ENCODE measurements around the gene PLAC8. TPM values are rescaled to one million over a fixed set of nuclear protein-coding genes. Genes with fewer than 3 reads are reported as not detected.
"Not testable (repeated sequence)": the region's sequence is repeated elsewhere in the genome, so short reads cannot be mapped to it uniquely, and the experiment has no call there.

Gene PLAC8
- total and polyA plus RNA-seq, 2 donors (not counting 1 experiment from before 2014, with no cell fraction given) = 125 to 499 TPM

GRCh38 chr4:83084956-83085355, 29.6 kb downstream of the PLAC8 start:
- not testable (repeated sequence) for H3K27me3 ChIP-seq (replicated peaks in 1 of 4; ENCODE audit: control extremely low read depth in 1 of 4, control insufficient read depth in 3 of 4, insufficient read depth in 4 of 4, low read length in 3 of 4); H3K79me2 ChIP-seq (ENCODE audit: control insufficient read depth, insufficient read depth, low read length); H3K4me3 ChIP-seq (ENCODE audit: control extremely low read depth in 1 of 5, extremely low read depth in 1 of 5, insufficient read depth in 1 of 5, low read depth in 2 of 5, low read length in 4 of 5); DNase-seq; H3K4me3 Mint-ChIP-seq; H3K9ac ChIP-seq (ENCODE audit: low read length); H3K9me3 ChIP-seq (ENCODE audit: control extremely low read depth in 1 of 3, control insufficient read depth in 2 of 3, insufficient read depth in 1 of 3, low read length in 2 of 3); ATAC-seq (ENCODE audit: low read depth); H4K20me1 ChIP-seq (ENCODE audit: control insufficient read depth, insufficient read depth, low read length, poor library complexity, severe bottlenecking); H3K4me2 ChIP-seq (replicated peaks; ENCODE audit: low read depth, low read length, poor library complexity, severe bottlenecking); H3K9me3 Mint-ChIP-seq (ENCODE audit: insufficient read depth); H3K27me3 Mint-ChIP-seq; H2AFZ ChIP-seq (ENCODE audit: insufficient read depth, low read depth, low read length, poor library complexity, severe bottlenecking)
- Mint-ChIP-seq H3K4me1 (peaks cover 39% of the 10 kb centered on the region), H3K27ac (peak overlapping the region; percentile 91)
- ChIA-PET POLR2A (interaction anchor here (2.5 kb wide), 1 partner anchor 25 kb away, joined by 10 read pairs; no protein-coding TSS in a partner anchor), CTCF (interaction anchor here (0.7 to 7.0 kb wide), 19 partner anchors 8 to 199 kb away, joined by 3 to 81 read pairs (median 6); partner anchors contain the start of genes COPS4 and COQ2)
- 98% methylated on average over 7 of the region's 12 CpGs for WGBS (ENCODE audit: insufficient coverage)
- peaks cover 9 to 41% of the 10 kb centered on the region in 2 experiments for H3K36me3 ChIP-seq (replicated peaks in 1 of 2; ENCODE audit: control extremely low read depth in 1 of 2, control insufficient read depth in 1 of 2, extremely low read depth in 1 of 2, insufficient read depth in 2 of 2, low read length in 1 of 2)
- peak overlapping the region; percentile 25 to 63 for H3K27ac ChIP-seq (ENCODE audit: low read length in 2 of 2)
- intact Hi-C loops (cut with micrococcal nuclease) = loop anchor here (1.0 to 5.0 kb wide), 4 partner anchors 11 to 175 kb away; no protein-coding TSS in a partner anchor
- peaks cover 26 to 37% of the 10 kb centered on the region in 2 donors for H3K4me1 ChIP-seq (ENCODE audit: control insufficient read depth in 2 of 2, insufficient read depth in 2 of 2, low read length in 2 of 2)

GRCh38 chr4:83083925-83084475, 30.5 kb downstream of the PLAC8 start:
- peak overlapping the region in 2 of 5 experiments; percentile 15 to 32 for H3K4me3 ChIP-seq (ENCODE audit: control extremely low read depth in 1 of 5, extremely low read depth in 1 of 5, insufficient read depth in 1 of 5, low read depth in 2 of 5, low read length in 4 of 5)

More at GRCh38 chr4:83083925-83084475, 30.5 kb downstream of the PLAC8 start:
- intact Hi-C loops (cut with micrococcal nuclease) = loop anchor here (1.0 to 5.0 kb wide), 4 partner anchors 10 to 176 kb away; no protein-coding TSS in a partner anchor
- Mint-ChIP-seq H3K27ac (peak overlapping the region; percentile 92), H3K27me3 (no peaks in the 10 kb centered on the region), H3K4me1 (peaks cover 44% of the 10 kb centered on the region), H3K4me3 (peak overlapping the region; percentile 50), H3K9me3 (ENCODE audit: insufficient read depth) (no peaks in the 10 kb centered on the region)
- no peaks in the 10 kb centered on the region for H3K79me2 ChIP-seq (ENCODE audit: control insufficient read depth, insufficient read depth, low read length)
- H2AFZ ChIP-seq (ENCODE audit: insufficient read depth, low read depth, low read length, poor library complexity, severe bottlenecking) = no peak overlapping the region
- H3K27ac ChIP-seq (ENCODE audit: low read length in 2 of 2) = peak overlapping the region; percentile 77 to 93
- ChIA-PET POLR2A (interaction anchor here (1.0 to 2.5 kb wide), 4 partner anchors 8 to 173 kb away, joined by 4 to 10 read pairs (median 6); no protein-coding TSS in a partner anchor), CTCF (interaction anchor here (0.7 to 7.0 kb wide), 26 partner anchors 8 to 200 kb away, joined by 3 to 81 read pairs (median 6); partner anchors contain the start of genes COPS4 and COQ2)
- no peaks in the 10 kb centered on the region for H4K20me1 ChIP-seq (ENCODE audit: control insufficient read depth, insufficient read depth, low read length, poor library complexity, severe bottlenecking)
- WGBS (ENCODE audit: insufficient coverage) = 72% methylated on average over 5 of the region's 11 CpGs
- DNase-seq (peak; percentile 83), ATAC-seq (ENCODE audit: low read depth) (peak; percentile 98)
- peaks cover 26 to 37% of the 10 kb centered on the region in 2 donors for H3K4me1 ChIP-seq (ENCODE audit: control insufficient read depth in 2 of 2, insufficient read depth in 2 of 2, low read length in 2 of 2)
- TF ChIP-seq EZH2 (IDR thresholded peaks at IDR 0.05; ENCODE audit: borderline replicate concordance, insufficient read depth, low read depth, low read length, poor library complexity, severe bottlenecking) (no peak), CTCF (IDR thresholded peaks at IDR 0.05) (peak; percentile 58)
- H3K9me3 ChIP-seq (ENCODE audit: control extremely low read depth in 1 of 3, control insufficient read depth in 2 of 3, insufficient read depth in 1 of 3, low read length in 2 of 3) = peaks cover 0 to 6% (median 0%) of the 10 kb centered on the region in 3 donors
- peak overlapping the region; percentile 58 for H3K4me2 ChIP-seq (replicated peaks; ENCODE audit: low read depth, low read length, poor library complexity, severe bottlenecking)
- H3K9ac ChIP-seq (ENCODE audit: low read length) = peak overlapping the region; percentile 25
- H3K27me3 ChIP-seq (replicated peaks in 1 of 4; ENCODE audit: control extremely low read depth in 1 of 4, control insufficient read depth in 3 of 4, insufficient read depth in 4 of 4, low read length in 3 of 4) = no peaks in the 10 kb centered on the region
- peaks cover 5 to 31% of the 10 kb centered on the region in 2 experiments for H3K36me3 ChIP-seq (replicated peaks in 1 of 2; ENCODE audit: control extremely low read depth in 1 of 2, control insufficient read depth in 1 of 2, extremely low read depth in 1 of 2, insufficient read depth in 2 of 2, low read length in 1 of 2)
